ENCODE data around the gene CLEC2D. TPM values are rescaled to one million over a fixed set of nuclear protein-coding genes. Genes with fewer than 3 reads are reported as not detected.

Gene CLEC2D
- total and polyA plus RNA-seq, 2 donors (not counting 3 experiments of a cell fraction or from before 2014, with no cell fraction given): 1.8 to 4.1 TPM

DNA sequence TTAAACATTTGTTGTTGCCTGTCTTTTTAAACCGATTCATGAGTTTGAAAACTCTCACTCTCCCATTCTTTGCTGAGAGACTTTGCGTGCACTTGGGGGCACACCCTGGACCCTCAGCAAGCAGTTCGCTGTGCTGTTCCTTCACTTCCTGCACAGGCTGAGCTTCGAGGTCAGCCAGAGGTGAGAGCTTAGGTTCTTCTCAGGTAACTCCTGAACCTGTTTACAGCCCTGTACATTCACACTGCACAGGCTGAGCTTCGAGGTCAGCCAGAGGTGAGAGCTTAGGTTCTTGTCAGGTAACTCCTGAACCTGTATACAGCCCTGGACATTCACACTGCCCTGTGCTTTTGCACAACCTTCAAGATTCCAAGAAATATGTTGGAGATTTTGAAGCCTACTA lies 73.1 kb downstream of the CLEC2D start:
- no TSS peak for BruUV-seq (replicated peaks)
- no peak overlapping the region for H3K4me3 ChIP-seq (replicated peaks in 1 of 3; ENCODE audit: insufficient read depth in 1 of 3, low read depth in 1 of 3, low read length in 3 of 3)
- H3K9ac ChIP-seq (replicated peaks; ENCODE audit: extremely low read depth, insufficient read depth, low read length): no peak overlapping the region
- peaks cover under 1% of the 10 kb centered on the region for H3K4me1 ChIP-seq (ENCODE audit: control insufficient read depth, extremely low read depth, insufficient read depth, low read length)
- no peaks in the 10 kb centered on the region for H3K79me2 ChIP-seq (ENCODE audit: control insufficient read depth, insufficient read depth, low read length)
- dilution Hi-C loops (cut with MboI; ENCODE audit: extremely low pct_ligation_motif_present, low sequenced_read_pairs): no loop called here
- TF ChIP-seq, protein P1, sequence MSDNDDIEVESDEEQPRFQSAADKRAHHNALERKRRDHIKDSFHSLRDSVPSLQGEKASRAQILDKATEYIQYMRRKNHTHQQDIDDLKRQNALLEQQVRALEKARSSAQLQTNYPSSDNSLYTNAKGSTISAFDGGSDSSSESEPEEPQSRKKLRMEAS (IDR thresholded peaks at IDR 0.05; ENCODE audit: insufficient read depth, insufficient read length): no peak
- H3K36me3 ChIP-seq (ENCODE audit: control insufficient read depth in 2 of 2, extremely low read depth in 1 of 2, insufficient read depth in 2 of 2, low read length in 2 of 2): no peaks in the 10 kb centered on the region
- peak overlapping the region; percentile 85 for H2AFZ ChIP-seq (ENCODE audit: low read depth, low read length)
- no peaks in the 10 kb centered on the region for H3K27me3 ChIP-seq (ENCODE audit: control insufficient read depth in 2 of 2, insufficient read depth in 2 of 2, low read length in 2 of 2)
- DNase-seq (ENCODE audit: low read depth, low spot score): no peak
- H4K20me1 ChIP-seq (replicated peaks; ENCODE audit: control insufficient read depth, extremely low read depth, insufficient read depth, low read length): no peaks in the 10 kb centered on the region
- intact Hi-C loops (cut with micrococcal nuclease): loop anchor here (2.0 kb wide), 1 partner anchor 108 kb away; no protein-coding TSS in a partner anchor
- CTCF ChIA-PET: interaction anchor here (0.5 to 3.1 kb wide), 41 partner anchors 8 to 472 kb away, joined by 3 to 24 read pairs (median 5); partner anchors contain the start of genes CLEC1B, CLEC2B, CLEC9A and CLECL1
- no peaks in the 10 kb centered on the region for H3K9me1 ChIP-seq (replicated peaks; ENCODE audit: control insufficient read depth, extremely low read depth, insufficient read depth, low read length)
- no peaks in the 10 kb centered on the region for H3K9me3 ChIP-seq (replicated peaks; ENCODE audit: control insufficient read depth, insufficient read depth, low read length)
- POLR2A ChIA-PET: no interaction called here
- H3K27ac ChIP-seq (ENCODE audit: insufficient read depth, low read depth, low read length): no peak overlapping the region
- FAIRE-seq: no peak
- no peak overlapping the region for H3K4me2 ChIP-seq (ENCODE audit: insufficient read depth, low read length)

- no peaks in the 10 kb centered on the region for H4K20me1 ChIP-seq (replicated peaks; ENCODE audit: control insufficient read depth, extremely low read depth, insufficient read depth, low read length)
- no TSS peak for BruUV-seq (replicated peaks)
- dilution Hi-C loops (cut with MboI; ENCODE audit: extremely low pct_ligation_motif_present, low sequenced_read_pairs) (no loop called here), intact Hi-C loops (cut with micrococcal nuclease) (no loop called here)
- H3K4me3 ChIP-seq (replicated peaks in 1 of 3; ENCODE audit: insufficient read depth in 1 of 3, low read depth in 1 of 3, low read length in 3 of 3): no peak overlapping the region
- DNase-seq (ENCODE audit: low read depth, low spot score) (no peak), FAIRE-seq (peak; percentile 12)
- H3K4me1 ChIP-seq (ENCODE audit: control insufficient read depth, extremely low read depth, insufficient read depth, low read length): no peaks in the 10 kb centered on the region
- no peak for TF ChIP-seq MYC (IDR thresholded peaks at IDR 0.05; ENCODE audit: low read depth, low read length)
- TF ChIP-seq POLR2A (IDR thresholded peaks at IDR 0.05; ENCODE audit: low read depth, low read length): no peak
- TF ChIP-seq, protein P1 (IDR thresholded peaks at IDR 0.05; ENCODE audit: insufficient read depth, insufficient read length): no peak
- TF ChIP-seq EZH2 (IDR thresholded peaks at IDR 0.05; ENCODE audit: borderline replicate concordance, low read depth, low read length, severe bottlenecking): no peak
- no peak for TF ChIP-seq POLR2AphosphoS5 (IDR thresholded peaks at IDR 0.05; ENCODE audit: insufficient read depth, low read depth, low read length)
- no peak for TF ChIP-seq JUN (IDR thresholded peaks at IDR 0.05; ENCODE audit: borderline replicate concordance, insufficient read depth, insufficient read length, low read depth)
- no peak for TF ChIP-seq CTCF (IDR thresholded peaks at IDR 0.05; ENCODE audit: extremely low read depth in 1 of 2, insufficient read depth in 1 of 2, low read depth in 1 of 2, low read length in 2 of 2)
- no peak for TF ChIP-seq FOS (IDR thresholded peaks at IDR 0.05; ENCODE audit: borderline replicate concordance, insufficient read depth, low read length)
- no peak for TF ChIP-seq GATA2 (IDR thresholded peaks at IDR 0.05; ENCODE audit: insufficient read depth, insufficient read length, low read depth, low read length)
- H3K9me1 ChIP-seq (replicated peaks; ENCODE audit: control insufficient read depth, extremely low read depth, insufficient read depth, low read length): no peaks in the 10 kb centered on the region
- H3K27me3 ChIP-seq (ENCODE audit: control insufficient read depth in 2 of 2, insufficient read depth in 2 of 2, low read length in 2 of 2): no peaks in the 10 kb centered on the region
- H3K36me3 ChIP-seq (ENCODE audit: control insufficient read depth in 2 of 2, extremely low read depth in 1 of 2, insufficient read depth in 2 of 2, low read length in 2 of 2): no peaks in the 10 kb centered on the region
- CTCF ChIA-PET: interaction anchor here (1.4 to 3.1 kb wide), 2 partner anchors 112 to 176 kb away, joined by 3 to 24 read pairs; no protein-coding TSS in a partner anchor
- no peaks in the 10 kb centered on the region for H3K9me3 ChIP-seq (replicated peaks; ENCODE audit: control insufficient read depth, insufficient read depth, low read length)
- H3K27ac ChIP-seq (ENCODE audit: insufficient read depth, low read depth, low read length): no peak overlapping the region
- peak overlapping the region; percentile 74 for H2AFZ ChIP-seq (ENCODE audit: low read depth, low read length)
- H3K9ac ChIP-seq (replicated peaks; ENCODE audit: extremely low read depth, insufficient read depth, low read length): no peak overlapping the region
- H3K79me2 ChIP-seq (ENCODE audit: control insufficient read depth, insufficient read depth, low read length): no peaks in the 10 kb centered on the region
- POLR2A ChIA-PET: no interaction called here
- H3K4me2 ChIP-seq (ENCODE audit: insufficient read depth, low read length): no peak overlapping the region
Observed at GRCh38 chr12:9745199-9745598, 75.7 kb downstream of the CLEC2D start.

Data from endothelial cell of umbilical vein (primary cell).